WTC11 (cell line): Measurements from ENCODE around the gene TYW1B.

Source experiments
- CTCF ChIP-seq: fragments of 200-600 bp; IDR thresholded peaks from 2 replicates; pipeline ENCODE4 v1.8.0; 2022; ENCODE audit warnings: antibody characterized with exemption
- SP1 ChIP-seq: sonication (generic); formaldehyde crosslinking; conservative IDR thresholded peaks from 2 replicates; pipeline ENCODE4 v1.8.1; 2022; ENCODE audit warnings: missing genetic modification reagents
- USF2 ChIP-seq: sonication (generic); formaldehyde crosslinking; IDR thresholded peaks from 2 replicates; pipeline ENCODE4 v1.8.1; 2023; ENCODE audit warnings: mild to moderate bottlenecking, missing genetic modification reagents, moderate library complexity
- ZSCAN18 ChIP-seq: fragments of 250-450 bp; sonication (Bioruptor Pico); IDR thresholded peaks from 2 replicates; pipeline ENCODE4 v2.1.2; 2022; ENCODE audit warnings: mild to moderate bottlenecking, moderate library complexity

- TF ChIP-seq USF2 (CRISPR knock-in tag), result no peak
- no peak for TF ChIP-seq CTCF
- TF ChIP-seq SP1 (CRISPR knock-in tag), result no peak
- TF ChIP-seq ZSCAN18 (CRISPR knock-in tag), result no peak
These were observed 34.2 kb downstream of the TYW1B start for GRCh38 chr7:72793791-72794190.
